Measurements from ENCODE around the gene MFSD2B.
A peak's percentile ranks its signal among the peaks of the same experiment; 100 is the strongest.
"Not testable (repeated sequence)": the region's sequence is repeated elsewhere in the genome, so short reads cannot be mapped to it uniquely, and the experiment has no call there.

The MFSD2B gene

GRCh38 chr2:24019729-24020128, 9.8 kb downstream of the MFSD2B start:
- DNase-seq: no peak

GRCh38 chr2:24020244-24020643, 10.4 kb downstream of the MFSD2B start:
- DNase-seq: no peak

- no peak for DNase-seq
Observed at GRCh38 chr2:24021122-24021998, 11.5 kb downstream of the MFSD2B start.

- DNase-seq: no peak
Observed at GRCh38 chr2:24022324-24022974, 12.6 kb downstream of the MFSD2B start.

- DNase-seq: no peak
Observed at GRCh38 chr2:24022975-24023575, 13.2 kb downstream of the MFSD2B start.

- no peak for DNase-seq
Observed at GRCh38 chr2:24024018-24024417, 14.1 kb downstream of the MFSD2B start.

GRCh38 chr2:24024996-24025663, 15.2 kb downstream of the MFSD2B start:
- DNase-seq: no peak

- DNase-seq: no peak
Observed at GRCh38 chr2:24026233-24026632, 16.3 kb downstream of the MFSD2B start.

- no peak for DNase-seq
Observed at GRCh38 chr2:24038786-24039499, 29.1 kb downstream of the MFSD2B start.

GRCh38 chr2:24040511-24040910, 30.6 kb downstream of the MFSD2B start:
- no peak for DNase-seq

- not testable (repeated sequence) for DNase-seq
Observed at GRCh38 chr2:24043133-24043532, 33.2 kb downstream of the MFSD2B start.

- no peak for DNase-seq
Observed at GRCh38 chr2:24045511-24046508, 35.9 kb downstream of the MFSD2B start.

- no peak for DNase-seq
Observed at GRCh38 chr2:24046599-24046929, 36.7 kb downstream of the MFSD2B start.

- peak; percentile 89 for DNase-seq
Observed at GRCh38 chr2:24046930-24047702, 37.2 kb downstream of the MFSD2B start, which contains the start of gene WDCP. WDCP (minus strand) TSS chr2:24047391; CDS start chr2:24039494, 7,897 bp downstream.

GRCh38 chr2:24047703-24048033, 37.8 kb downstream of the MFSD2B start:
- no peak for DNase-seq

- peak; percentile 57 for DNase-seq
Observed at GRCh38 chr2:24048769-24049484, 39.0 kb downstream of the MFSD2B start.

GRCh38 chr2:24049485-24050021, 39.7 kb downstream of the MFSD2B start, which contains the start of gene FKBP1B:
FKBP1B (plus strand) TSS chr2:24049741; CDS start chr2:24049850, 109 bp downstream.
- peak; percentile 60 for DNase-seq

GRCh38 chr2:24050041-24050979, 40.4 kb downstream of the MFSD2B start:
- peak; percentile 80 for DNase-seq
